Retinal pigment epithelial cell (primary cell): Measurements from ENCODE around the gene C2orf72.
A peak's percentile ranks its signal among the peaks of the same experiment; 100 is the strongest.

Experiments
- DNase-seq: peaks from one replicate; pipeline ENCODE4 v3.0.0-alpha.2; 2010; ENCODE audit warnings: low read depth
- H3K4me3 ChIP-seq: 2 replicates; pipeline ENCODE4 v1.5.1; 2011; ENCODE audit warnings: mild to moderate bottlenecking, low read length, control low read depth, moderate library complexity
- CTCF ChIP-seq: conservative IDR thresholded peaks from 2 replicates; pipeline ENCODE4 v1.5.1; 2011; ENCODE audit warnings: low read depth, low read length, control low read depth, inconsistent platforms

The C2orf72 gene

GRCh38 chr2:231050018-231050901 lies 12.9 kb downstream of the C2orf72 start:
- no peak overlapping the region for H3K4me3 ChIP-seq
- TF ChIP-seq CTCF = no peak
- DNase-seq = no peak

GRCh38 chr2:231051116-231051515 lies 13.8 kb downstream of the C2orf72 start:
- H3K4me3 ChIP-seq = no peak overlapping the region
- DNase-seq = no peak
- TF ChIP-seq CTCF = no peak

GRCh38 chr2:231052494-231053451 lies 15.4 kb downstream of the C2orf72 start:
- TF ChIP-seq CTCF = peak; percentile 92
- DNase-seq = peak; percentile 25
- peak overlapping the region; percentile 57 for H3K4me3 ChIP-seq

- no peak for TF ChIP-seq CTCF
- H3K4me3 ChIP-seq = no peak overlapping the region
- DNase-seq = no peak
These were observed 16.5 kb downstream of the C2orf72 start for GRCh38 chr2:231053846-231054245.

- peak; percentile 74 for DNase-seq
- TF ChIP-seq CTCF = peak; percentile 98
These were observed 19.4 kb downstream of the C2orf72 start, which contains the start of gene PSMD1 for GRCh38 chr2:231056453-231057416. Gene PSMD1 (plus strand): TSS chr2:231056867. CDS start chr2:231057026, 159 bp downstream.

GRCh38 chr2:231057590-231057989 lies 20.3 kb downstream of the C2orf72 start:
- peak; percentile 18 for DNase-seq
- peak overlapping the region; percentile 97 for H3K4me3 ChIP-seq
- no peak for TF ChIP-seq CTCF

More at GRCh38 chr2:231056453-231057416, 19.4 kb downstream of the C2orf72 start, which contains the start of gene PSMD1:
- H3K4me3 ChIP-seq = peak within 1 kb of the TSS; percentile 97
